ENCODE data around the gene ZGRF1.
A peak's percentile ranks its signal among the peaks of the same experiment; 100 is the strongest.
"Not testable (repeated sequence)": the region's sequence is repeated elsewhere in the genome, so short reads cannot be mapped to it uniquely, and the experiment has no call there.

ZGRF1 gene

GRCh38 chr4:112557676-112558411 is 78.9 kb downstream of the ZGRF1 start:
- no peak for DNase-seq (ENCODE audit: low spot score)

- not testable (repeated sequence) for DNase-seq (ENCODE audit: low spot score)
These were observed 82.4 kb downstream of the ZGRF1 start for GRCh38 chr4:112554271-112554670.

- no peak for DNase-seq (ENCODE audit: low spot score)
These were observed 84.0 kb downstream of the ZGRF1 start for GRCh38 chr4:112552668-112553067.

- no peak for DNase-seq (ENCODE audit: low spot score)
These were observed 86.0 kb downstream of the ZGRF1 start for GRCh38 chr4:112550728-112551127.

- DNase-seq (ENCODE audit: low spot score) = no peak
These were observed 90.2 kb downstream of the ZGRF1 start for GRCh38 chr4:112546476-112546875.

GRCh38 chr4:112545346-112545745 is 91.4 kb downstream of the ZGRF1 start:
- no peak for DNase-seq (ENCODE audit: low spot score)

GRCh38 chr4:112540695-112541094 is 96.0 kb downstream of the ZGRF1 start:
- no peak for DNase-seq (ENCODE audit: low spot score)

GRCh38 chr4:112536123-112536522 is 100.6 kb downstream of the ZGRF1 start:
- DNase-seq (ENCODE audit: low spot score) = no peak

GRCh38 chr4:112532267-112532666 is 104.4 kb downstream of the ZGRF1 start:
- DNase-seq (ENCODE audit: low spot score) = no peak

- no peak for DNase-seq (ENCODE audit: low spot score)
These were observed 105.6 kb downstream of the ZGRF1 start for GRCh38 chr4:112531146-112531545.

- DNase-seq (ENCODE audit: low spot score) = no peak
These were observed 110.6 kb downstream of the ZGRF1 start for GRCh38 chr4:112526061-112526460.

- DNase-seq (ENCODE audit: low spot score) = peak; percentile 69
These were observed 112.8 kb downstream of the ZGRF1 start for GRCh38 chr4:112523764-112524505.

- DNase-seq (ENCODE audit: low spot score) = peak; percentile 32
These were observed 113.5 kb downstream of the ZGRF1 start for GRCh38 chr4:112523008-112523721.

- not testable (repeated sequence) for DNase-seq (ENCODE audit: low spot score)
These were observed 114.3 kb downstream of the ZGRF1 start for GRCh38 chr4:112522431-112522830.

GRCh38 chr4:112521123-112522023 is 115.3 kb downstream of the ZGRF1 start:
- no peak for DNase-seq (ENCODE audit: low spot score)

GRCh38 chr4:112520598-112521122 is 116.0 kb downstream of the ZGRF1 start:
- no peak for DNase-seq (ENCODE audit: low spot score)

GRCh38 chr4:112519689-112520597 is 116.8 kb downstream of the ZGRF1 start:
- DNase-seq (ENCODE audit: low spot score) = no peak

- no peak for DNase-seq (ENCODE audit: low spot score)
These were observed 118.0 kb downstream of the ZGRF1 start for GRCh38 chr4:112518675-112519074.

- DNase-seq (ENCODE audit: low spot score) = no peak
These were observed 118.8 kb downstream of the ZGRF1 start for GRCh38 chr4:112517911-112518310.

GRCh38 chr4:112517067-112517634 is 119.6 kb downstream of the ZGRF1 start:
- DNase-seq (ENCODE audit: low spot score) = no peak
